HepG2 (cell line): ENCODE measurements around the gene ADAM19. TPM values are rescaled to one million over a fixed set of nuclear protein-coding genes. Genes with fewer than 3 reads are reported as not detected.

Experiments used
- ATAC-seq: fragments of 200-7000 bp; cut with Tn5 transposase; 3 replicates; pipeline ENCODE4 v1.9.1; 2020; ENCODE audit warnings: mild to moderate bottlenecking, moderate library complexity
- BruUV-seq: library from RNA; stranded (reverse); fragments of 400-500 nt; replicated peaks from 2 replicates; lab custom pipeline; 2021; lab: Mats Ljungman, UMichigan
- CTCF ChIA-PET: fragments of 300-600 bp; formaldehyde crosslinking; extraction: SDS; loops from one replicate; lab custom pipeline; 2021; ENCODE audit warnings: low total read pairs, inconsistent platforms, low intra/inter-chr PET ratio; lab: Yijun Ruan, JAX
- POLR2A ChIA-PET: fragments of 350-600 bp; sonication (Branson Sonifier 250); formaldehyde crosslinking; loops from one replicate; lab custom pipeline; 2020; ENCODE audit warnings: antibody characterized with exemption, inconsistent platforms; lab: Yijun Ruan, JAX
- DNase-seq: peaks from one replicate; pipeline ENCODE4 v3.0.0-alpha.2; 2015; ENCODE audit warnings: low spot score
- FAIRE-seq: peaks from 3 replicates; lab custom pipeline; 2011; peaks lifted over from hg19 to GRCh38; lab: Jason Lieb, UNC
- H2AFZ ChIP-seq: one replicate; pipeline ENCODE4 v1.6.1; 2011; ENCODE audit warnings: low read length, inconsistent platforms
- H3K27ac ChIP-seq: fragments of 300-600 bp; 3 replicates; pipeline ENCODE4 v1.8.0; 2011; ENCODE audit warnings: mixed run types, mild to moderate bottlenecking, mixed read lengths, low read length, inconsistent platforms; ENCODE audit not compliant: insufficient read depth; ENCODE audit errors: extremely low read length
- H3K27me3 ChIP-seq, 2 experiments: fragments of 200-600 bp in 1 of 2; 2 replicates in 1 of 2; 3 replicates in 1 of 2; pipeline versions ENCODE4 v1.6.0 to v1.8.0; 2011; ENCODE audit warnings: low read length in 2 of 2, mild to moderate bottlenecking in 2 of 2, moderate library complexity in 2 of 2, inconsistent platforms in 1 of 2; ENCODE audit not compliant: insufficient read depth in 2 of 2, control insufficient read depth in 1 of 2
- H3K36me3 ChIP-seq, 2 experiments: fragments of 200-600 bp in 1 of 2; replicated peaks in 1 of 2; 2 replicates in 1 of 2; 3 replicates in 1 of 2; pipeline versions ENCODE4 v1.5.1 to v1.8.0; 2011; ENCODE audit warnings: low read length in 2 of 2, inconsistent platforms in 1 of 2; ENCODE audit not compliant: insufficient read depth in 2 of 2, control insufficient read depth in 1 of 2
- H3K4me1 ChIP-seq: 2 replicates; pipeline ENCODE4 v1.5.1; 2012; ENCODE audit warnings: low read length, inconsistent platforms; ENCODE audit not compliant: insufficient read depth
- H3K4me2 ChIP-seq: 2 replicates; pipeline ENCODE4 v1.6.0; 2011; ENCODE audit warnings: low read depth, low read length, inconsistent platforms
- H3K4me3 ChIP-seq, 3 experiments: fragments of 200-600 bp in 1 of 3; sonication (generic), shearing (Covaris generic) in 1 of 3; replicated peaks in 1 of 3; 2 replicates each; pipeline ENCODE4 v1.5.1; 2011 to 2016; ENCODE audit warnings: low read length in 3 of 3, inconsistent platforms in 2 of 3, low read depth in 2 of 3, mild to moderate bottlenecking in 2 of 3, control low read depth in 1 of 3, mixed read lengths in 1 of 3; ENCODE audit not compliant: insufficient read depth in 1 of 3
- H3K79me2 ChIP-seq: one replicate; pipeline ENCODE4 v1.6.1; 2011; ENCODE audit warnings: low read length, inconsistent platforms; ENCODE audit not compliant: insufficient read depth
- H3K9ac ChIP-seq: 2 replicates; pipeline ENCODE4 v1.6.0; 2011; ENCODE audit warnings: mild to moderate bottlenecking, low read depth, low read length, inconsistent platforms; ENCODE audit not compliant: insufficient read depth
- H3K9me3 ChIP-seq: 2 replicates; pipeline ENCODE4 v1.5.1; 2012; ENCODE audit warnings: mild to moderate bottlenecking, low read length
- H4K20me1 ChIP-seq: 2 replicates; pipeline ENCODE4 v1.6.0; 2011; ENCODE audit warnings: inconsistent platforms, mild to moderate bottlenecking, low read length, moderate library complexity; ENCODE audit not compliant: insufficient read depth
- ATM ChIP-seq: fragments of 450-650 bp; IDR thresholded peaks from 2 replicates; pipeline ENCODE4 v1.7.1; 2017; ENCODE audit warnings: mild to moderate bottlenecking, borderline replicate concordance
- BATF2 ChIP-seq: sonication (generic); formaldehyde crosslinking; IDR thresholded peaks from 2 replicates; pipeline ENCODE4 v1.8.0; 2022; ENCODE audit warnings: mild to moderate bottlenecking, missing genetic modification reagents, moderate library complexity
- DR1 ChIP-seq: sonication (generic); formaldehyde crosslinking; IDR thresholded peaks from 2 replicates; pipeline ENCODE4 v1.8.0; 2021; ENCODE audit warnings: mild to moderate bottlenecking, missing genetic modification reagents, inconsistent platforms
- HNRNPUL1 ChIP-seq: fragments of 200-400 bp; formaldehyde crosslinking; IDR thresholded peaks from 2 replicates; pipeline ENCODE4 v1.6.1; 2017; ENCODE audit warnings: low read depth, mild to moderate bottlenecking, low read length, moderate library complexity
- MBNL3 ChIP-seq: fragments of 250-450 bp; sonication (Bioruptor Pico); conservative IDR thresholded peaks from 2 replicates; pipeline ENCODE4 v1.8.0; 2022; ENCODE audit warnings: mild to moderate bottlenecking, inconsistent platforms
- PCBP2 ChIP-seq: fragments of 200-400 bp; formaldehyde crosslinking; optimal IDR thresholded peaks from 2 replicates; pipeline ENCODE3; 2018; ENCODE audit warnings: low read length, low read depth; ENCODE audit not compliant: poor library complexity, severe bottlenecking
- SAFB2 ChIP-seq: sonication (generic); formaldehyde crosslinking; IDR thresholded peaks from 2 replicates; pipeline ENCODE4 v1.5.1; 2020; ENCODE audit warnings: missing genetic modification reagents, low read depth, mild to moderate bottlenecking, borderline replicate concordance
- TRAFD1 ChIP-seq: sonication (generic); formaldehyde crosslinking; IDR thresholded peaks from 2 replicates; pipeline ENCODE4 v1.5.1; 2020; ENCODE audit warnings: missing genetic modification reagents, mild to moderate bottlenecking, borderline replicate concordance
- TSC22D2 ChIP-seq: sonication (generic); formaldehyde crosslinking; IDR thresholded peaks from 2 replicates; pipeline ENCODE4 v1.5.1; 2020; ENCODE audit warnings: missing genetic modification reagents, mild to moderate bottlenecking, borderline replicate concordance
- ZNF18 ChIP-seq: sonication (generic); formaldehyde crosslinking; IDR thresholded peaks from 2 replicates; pipeline ENCODE4 v1.8.0; 2022; ENCODE audit warnings: mild to moderate bottlenecking, missing genetic modification reagents; ENCODE audit not compliant: insufficient replicate concordance
- ZNF382 ChIP-seq: sonication (generic); formaldehyde crosslinking; IDR thresholded peaks from 2 replicates; pipeline ENCODE4 v1.5.0; 2020; ENCODE audit warnings: missing genetic modification reagents, mild to moderate bottlenecking, borderline replicate concordance
- WGBS: methylation state at CpG from one replicate; pipeline ENCODE4 v1.1.6; 2017; ENCODE audit warnings: low lambda C conversion rate; 5-methylcytosine and 5-hydroxymethylcytosine counted together
- in situ Hi-C: cut with HindIII; loops from 2 replicates; pipeline ENCODE4 v1.10.0; 2017; ENCODE audit warnings: low pct_unique_long_range_greater_than_20kb; ENCODE audit not compliant: extremely low pct_ligation_motif_present
- intact Hi-C: fragments of 100-400 bp; cut with micrococcal nuclease; formaldehyde crosslinking; loops from one replicate; pipeline ENCODE4 v1.10.0; 2022; ENCODE audit not compliant: unreplicated experiment
- polyA plus RNA-seq, 8 experiments: library from polyadenylated mRNA; depleted of rRNA in 3 of 8; stranded (reverse) in 7 of 8; unstranded in 1 of 8; fragments of >200 nt; fragmentation: Illumina TruSeq in 4 of 8; extraction: Trizol in 4 of 8; gene quantifications; 2 replicates each; pipeline versions ENCODE4 v1.2.1 to v1.2.3, GENCODE V29; 2011 to 2016; ENCODE audit warnings: low read depth in 4 of 8, missing spikeins in 1 of 8, mixed read lengths in 1 of 8; ENCODE audit not compliant: insufficient read depth in 1 of 8
- total RNA-seq, 5 experiments: library from RNA; depleted of rRNA; stranded (reverse); fragments of >200 nt; fragmentation: Illumina TruSeq; extraction: Trizol; gene quantifications; 2 replicates each; pipeline ENCODE4 v1.2.3, GENCODE V29; 2016; ENCODE audit warnings: low read depth in 1 of 5

ADAM19 gene
- total and polyA plus RNA-seq, 2 of the 13 experiments (the other 11 are each of a cell fraction or from before 2014, with no cell fraction given), result 0.38 to 0.74 TPM

GRCh38 chr5:157593052-157593757 lies 17.6 kb upstream of the ADAM19 start (continued):
- TF ChIP-seq TSC22D2 (CRISPR knock-in tag) (no peak), TRAFD1 (no peak), ATM (no peak), PCBP2 (no peak), BATF2 (CRISPR knock-in tag) (no peak), DR1 (no peak), SAFB2 (CRISPR knock-in tag) (no peak)

- TF ChIP-seq ZNF382 (CRISPR knock-in tag) (no peak), MBNL3 (CRISPR knock-in tag) (no peak), ZNF18 (CRISPR knock-in tag) (no peak), HNRNPUL1 (no peak)
- H3K4me1 ChIP-seq, result no peaks in the 10 kb centered on the region
- CTCF ChIA-PET, result no interaction called here
- H3K4me3 ChIP-seq, result no peak overlapping the region
- no peak overlapping the region for H3K27ac ChIP-seq
- H3K27me3 ChIP-seq, result 0 out of 5 replicates have a peak, but pooled peaks cover 0 to 6% of the 10 kb centered on the region in 2 experiments
- no peaks in the 10 kb centered on the region for H4K20me1 ChIP-seq
- no peaks in the 10 kb centered on the region for H3K36me3 ChIP-seq
- ATAC-seq, result no peak
- no peak overlapping the region for H2AFZ ChIP-seq
- H3K4me2 ChIP-seq, result no peak overlapping the region
- H3K9me3 ChIP-seq, result no peaks in the 10 kb centered on the region
- no peak overlapping the region for H3K9ac ChIP-seq
- FAIRE-seq, result no peak
- no TSS peak for BruUV-seq
- intact Hi-C loops, result no loop called here
- H3K79me2 ChIP-seq, result no peaks in the 10 kb centered on the region
- POLR2A ChIA-PET, result no interaction called here
- WGBS, result 0% methylated on average over 3 of the region's 3 CpGs
- DNase-seq, result no peak
- in situ Hi-C loops, result no loop called here
Observed at GRCh38 chr5:157592594-157592993, 17.0 kb upstream of the ADAM19 start.
